ENCODE measurements around the gene PHACTR3. TPM values are rescaled to one million over a fixed set of nuclear protein-coding genes. Genes with fewer than 3 reads are reported as not detected.

The PHACTR3 gene
- total RNA-seq, 1 experiment from 2014 or later, result 10.0 TPM

DNA sequence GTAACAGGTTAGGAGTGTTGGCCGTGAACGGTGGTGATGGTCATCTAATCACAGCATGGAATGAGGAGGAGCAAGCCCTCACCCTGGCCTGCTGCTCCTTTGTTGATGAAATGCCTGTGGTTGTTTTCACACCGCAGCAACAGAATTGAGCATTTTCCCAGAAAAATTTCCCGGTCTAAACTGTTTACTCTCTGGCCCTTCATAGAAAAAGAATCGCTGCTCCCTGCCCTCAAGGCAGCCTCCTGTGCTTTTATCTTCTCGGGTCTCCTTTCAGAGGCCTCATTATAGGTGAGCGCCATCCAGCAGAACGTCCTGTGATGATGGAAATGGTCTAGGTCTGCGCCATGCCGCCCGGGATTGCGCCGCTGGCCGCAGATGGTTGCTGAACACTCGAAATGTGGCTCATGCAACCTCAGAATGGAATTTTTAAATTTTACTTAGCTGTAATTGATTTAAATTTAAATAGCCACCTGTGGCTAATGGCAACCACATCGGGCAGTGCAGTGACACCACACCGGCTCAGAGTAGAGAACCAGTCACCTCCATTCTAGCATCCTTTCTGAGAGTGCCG, 30.2 kb downstream of the PHACTR3 start:
- no peak for DNase-seq
- Mint-ChIP-seq H3K4me3 (ENCODE audit: low read depth, unreplicated experiment) (no peak overlapping the region), H3K9me3 (ENCODE audit: low read depth, unreplicated experiment) (no peaks in the 10 kb centered on the region), H3K4me1 (ENCODE audit: low read depth, unreplicated experiment) (no peaks in the 10 kb centered on the region), H3K27ac (ENCODE audit: unreplicated experiment) (no peak overlapping the region), H3K36me3 (ENCODE audit: insufficient read depth, unreplicated experiment) (no peaks in the 10 kb centered on the region), H3K27me3 (ENCODE audit: unreplicated experiment) (peaks cover 87% of the 10 kb centered on the region)
- TF ChIP-seq, protein P1, sequence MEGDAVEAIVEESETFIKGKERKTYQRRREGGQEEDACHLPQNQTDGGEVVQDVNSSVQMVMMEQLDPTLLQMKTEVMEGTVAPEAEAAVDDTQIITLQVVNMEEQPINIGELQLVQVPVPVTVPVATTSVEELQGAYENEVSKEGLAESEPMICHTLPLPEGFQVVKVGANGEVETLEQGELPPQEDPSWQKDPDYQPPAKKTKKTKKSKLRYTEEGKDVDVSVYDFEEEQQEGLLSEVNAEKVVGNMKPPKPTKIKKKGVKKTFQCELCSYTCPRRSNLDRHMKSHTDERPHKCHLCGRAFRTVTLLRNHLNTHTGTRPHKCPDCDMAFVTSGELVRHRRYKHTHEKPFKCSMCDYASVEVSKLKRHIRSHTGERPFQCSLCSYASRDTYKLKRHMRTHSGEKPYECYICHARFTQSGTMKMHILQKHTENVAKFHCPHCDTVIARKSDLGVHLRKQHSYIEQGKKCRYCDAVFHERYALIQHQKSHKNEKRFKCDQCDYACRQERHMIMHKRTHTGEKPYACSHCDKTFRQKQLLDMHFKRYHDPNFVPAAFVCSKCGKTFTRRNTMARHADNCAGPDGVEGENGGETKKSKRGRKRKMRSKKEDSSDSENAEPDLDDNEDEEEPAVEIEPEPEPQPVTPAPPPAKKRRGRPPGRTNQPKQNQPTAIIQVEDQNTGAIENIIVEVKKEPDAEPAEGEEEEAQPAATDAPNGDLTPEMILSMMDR (IDR thresholded peaks at IDR 0.05; ENCODE audit: unreplicated experiment), result no peak
- intact Hi-C loops (cut with micrococcal nuclease; ENCODE audit: unreplicated experiment), result no loop called here
- CTCF ChIA-PET, result interaction anchor here (1.3 kb wide), 1 partner anchor 10 kb away, joined by 3 read pairs; no protein-coding TSS in a partner anchor
- BruUV-seq (replicated peaks), result no TSS peak

DNA sequence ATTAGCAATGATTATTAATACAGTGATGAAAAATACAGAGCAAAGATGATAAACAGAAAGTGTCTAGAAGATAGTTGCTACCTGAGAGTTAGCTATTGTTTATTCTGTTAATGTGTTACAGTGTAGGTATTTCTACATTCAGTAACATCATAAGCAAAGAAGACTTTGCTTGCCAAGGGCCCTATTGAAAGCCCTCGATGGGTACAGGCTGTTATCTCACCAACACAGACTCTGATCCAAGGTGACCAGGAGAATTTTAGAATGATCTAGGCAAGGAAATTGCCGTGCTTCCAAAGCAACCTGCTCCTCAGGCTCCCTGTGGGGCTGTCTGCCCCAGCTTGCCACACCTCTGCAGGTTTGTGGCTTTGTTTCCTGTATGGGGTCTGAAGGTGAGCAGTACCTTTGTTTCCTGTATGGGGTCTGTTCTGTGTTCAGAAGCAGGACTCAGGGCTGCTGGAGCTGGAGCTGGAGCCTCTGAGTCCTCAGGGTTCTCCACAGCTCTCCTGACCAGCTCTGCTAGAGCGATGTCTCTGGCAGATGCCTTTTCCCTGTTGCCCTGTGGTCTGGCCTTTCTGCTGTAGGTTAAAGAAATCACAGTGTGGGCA, 32.5 kb downstream of the PHACTR3 start:
- BruUV-seq (replicated peaks), result no TSS peak
- intact Hi-C loops (cut with micrococcal nuclease; ENCODE audit: unreplicated experiment), result no loop called here
- DNase-seq, result no peak
- Mint-ChIP-seq H3K4me1 (ENCODE audit: low read depth, unreplicated experiment) (no peaks in the 10 kb centered on the region), H3K36me3 (ENCODE audit: insufficient read depth, unreplicated experiment) (no peaks in the 10 kb centered on the region), H3K9me3 (ENCODE audit: low read depth, unreplicated experiment) (no peaks in the 10 kb centered on the region), H3K27ac (ENCODE audit: unreplicated experiment) (no peak overlapping the region), H3K27me3 (ENCODE audit: unreplicated experiment) (peaks cover 87% of the 10 kb centered on the region), H3K4me3 (ENCODE audit: low read depth, unreplicated experiment) (no peak overlapping the region)
- CTCF ChIA-PET, result interaction anchor here (0.6 kb wide), 2 partner anchors 8 to 206 kb away, joined by 3 to 7 read pairs; no protein-coding TSS in a partner anchor
- TF ChIP-seq, protein P1 (IDR thresholded peaks at IDR 0.05; ENCODE audit: unreplicated experiment), result no peak

DNA sequence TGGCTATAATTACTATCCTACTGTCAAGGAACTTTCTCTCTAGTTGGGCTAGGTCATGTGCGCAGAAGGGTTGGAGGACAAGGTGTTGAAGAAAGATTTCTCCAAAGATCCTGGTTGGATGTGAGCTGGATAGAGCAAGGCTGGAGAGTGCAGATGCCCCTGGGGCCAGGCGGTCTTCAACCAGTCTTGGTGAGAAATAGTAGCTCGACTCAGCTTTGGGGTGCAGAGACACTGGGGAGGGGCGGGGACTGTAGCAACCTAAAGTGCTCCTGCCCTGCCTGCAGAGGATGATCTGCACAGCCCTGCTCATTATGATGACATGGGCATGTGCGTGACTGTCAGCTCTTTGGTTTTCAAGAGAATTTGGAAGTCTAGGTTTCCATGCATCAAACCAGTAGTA, 35.9 kb downstream of the PHACTR3 start:
- H3K27me3 Mint-ChIP-seq (ENCODE audit: unreplicated experiment), result peaks cover 77% of the 10 kb centered on the region
- no peak overlapping the region for H3K4me3 Mint-ChIP-seq (ENCODE audit: low read depth, unreplicated experiment)
- no peaks in the 10 kb centered on the region for H3K9me3 Mint-ChIP-seq (ENCODE audit: low read depth, unreplicated experiment)
- CTCF ChIA-PET, result interaction anchor here (1.0 kb wide), 1 partner anchor 23 kb away, joined by 3 read pairs; no protein-coding TSS in a partner anchor
- H3K36me3 Mint-ChIP-seq (ENCODE audit: insufficient read depth, unreplicated experiment), result no peaks in the 10 kb centered on the region
- H3K4me1 Mint-ChIP-seq (ENCODE audit: low read depth, unreplicated experiment), result no peaks in the 10 kb centered on the region
- intact Hi-C loops (cut with micrococcal nuclease; ENCODE audit: unreplicated experiment), result no loop called here
- BruUV-seq (replicated peaks), result no TSS peak
- no peak for DNase-seq
- TF ChIP-seq, protein P1 (IDR thresholded peaks at IDR 0.05; ENCODE audit: unreplicated experiment), result no peak
- H3K27ac Mint-ChIP-seq (ENCODE audit: unreplicated experiment), result no peak overlapping the region

DNA sequence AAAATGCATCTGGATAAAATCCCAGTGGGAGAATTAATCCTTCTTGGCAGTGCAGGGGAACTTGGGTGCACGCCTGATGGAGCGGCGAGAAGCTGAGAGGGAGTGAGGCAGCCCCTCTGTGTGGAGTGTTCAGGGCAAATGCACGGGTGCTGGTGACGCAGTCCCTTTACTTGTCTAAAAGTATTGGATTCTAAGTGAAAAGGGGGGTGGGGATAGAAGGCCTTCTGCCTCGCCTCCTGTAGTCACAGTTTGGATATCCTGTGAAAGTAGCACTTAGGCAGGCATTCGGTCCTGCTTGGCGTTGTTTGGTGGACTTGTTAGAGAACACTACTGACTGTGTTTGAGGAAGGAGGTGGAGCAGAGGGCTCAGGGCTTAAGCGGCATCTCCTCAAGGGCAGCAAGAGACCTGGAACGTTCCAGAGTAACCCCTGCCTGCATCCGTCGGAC, 39.3 kb downstream of the PHACTR3 start:
- BruUV-seq (replicated peaks), result no TSS peak

More for the DNA sequence above, 39.3 kb downstream of the PHACTR3 start:
- Mint-ChIP-seq H3K36me3 (ENCODE audit: insufficient read depth, unreplicated experiment) (no peaks in the 10 kb centered on the region), H3K4me3 (ENCODE audit: low read depth, unreplicated experiment) (no peak overlapping the region), H3K9me3 (ENCODE audit: low read depth, unreplicated experiment) (peaks cover 3% of the 10 kb centered on the region), H3K4me1 (ENCODE audit: low read depth, unreplicated experiment) (no peaks in the 10 kb centered on the region), H3K27ac (ENCODE audit: unreplicated experiment) (no peak overlapping the region), H3K27me3 (ENCODE audit: unreplicated experiment) (peaks cover 90% of the 10 kb centered on the region)
- intact Hi-C loops (cut with micrococcal nuclease; ENCODE audit: unreplicated experiment), result no loop called here
- TF ChIP-seq, protein P1 (IDR thresholded peaks at IDR 0.05; ENCODE audit: unreplicated experiment), result no peak
- DNase-seq, result no peak
- CTCF ChIA-PET, result no interaction called here
